GM13977 (cell line): ENCODE data around the gene CST3.
"Not testable (repeated sequence)": the region's sequence is repeated elsewhere in the genome, so short reads cannot be mapped to it uniquely, and the experiment has no call there.

Experiments used
- DNase-seq: peaks from one replicate; pipeline ENCODE4 v3.0.0; 2012; ENCODE audit warnings: low spot score
- in situ Hi-C: fragments of 300-500 bp; cut with MboI; formaldehyde crosslinking; loops from one replicate; pipeline ENCODE4 v1.12.0; 2022; ENCODE audit warnings: low sequenced_read_pairs, low pct_unique_long_range_greater_than_20kb, mixed read lengths, inconsistent platforms; ENCODE audit not compliant: unreplicated experiment
- TF ChIP-seq, protein P1 (sequence below): IDR thresholded peaks from 2 replicates; pipeline ENCODE4 v1.5.1; 2012; ENCODE audit warnings: mild to moderate bottlenecking, control low read depth; ENCODE audit not compliant: insufficient read depth; ENCODE audit errors: extremely low read depth, missing control alignments

Gene CST3

GRCh38 chr20:23663180-23663579 is 25.4 kb upstream of the CST3 start:
- TF ChIP-seq, protein P1, sequence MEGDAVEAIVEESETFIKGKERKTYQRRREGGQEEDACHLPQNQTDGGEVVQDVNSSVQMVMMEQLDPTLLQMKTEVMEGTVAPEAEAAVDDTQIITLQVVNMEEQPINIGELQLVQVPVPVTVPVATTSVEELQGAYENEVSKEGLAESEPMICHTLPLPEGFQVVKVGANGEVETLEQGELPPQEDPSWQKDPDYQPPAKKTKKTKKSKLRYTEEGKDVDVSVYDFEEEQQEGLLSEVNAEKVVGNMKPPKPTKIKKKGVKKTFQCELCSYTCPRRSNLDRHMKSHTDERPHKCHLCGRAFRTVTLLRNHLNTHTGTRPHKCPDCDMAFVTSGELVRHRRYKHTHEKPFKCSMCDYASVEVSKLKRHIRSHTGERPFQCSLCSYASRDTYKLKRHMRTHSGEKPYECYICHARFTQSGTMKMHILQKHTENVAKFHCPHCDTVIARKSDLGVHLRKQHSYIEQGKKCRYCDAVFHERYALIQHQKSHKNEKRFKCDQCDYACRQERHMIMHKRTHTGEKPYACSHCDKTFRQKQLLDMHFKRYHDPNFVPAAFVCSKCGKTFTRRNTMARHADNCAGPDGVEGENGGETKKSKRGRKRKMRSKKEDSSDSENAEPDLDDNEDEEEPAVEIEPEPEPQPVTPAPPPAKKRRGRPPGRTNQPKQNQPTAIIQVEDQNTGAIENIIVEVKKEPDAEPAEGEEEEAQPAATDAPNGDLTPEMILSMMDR: no peak
- in situ Hi-C loops: no loop called here

GRCh38 chr20:23662276-23662870 is 24.6 kb upstream of the CST3 start:
- no peak for DNase-seq
- TF ChIP-seq, protein P1: no peak
- in situ Hi-C loops: no loop called here

More at GRCh38 chr20:23663180-23663579, 25.4 kb upstream of the CST3 start:
- no peak for DNase-seq

DNA sequence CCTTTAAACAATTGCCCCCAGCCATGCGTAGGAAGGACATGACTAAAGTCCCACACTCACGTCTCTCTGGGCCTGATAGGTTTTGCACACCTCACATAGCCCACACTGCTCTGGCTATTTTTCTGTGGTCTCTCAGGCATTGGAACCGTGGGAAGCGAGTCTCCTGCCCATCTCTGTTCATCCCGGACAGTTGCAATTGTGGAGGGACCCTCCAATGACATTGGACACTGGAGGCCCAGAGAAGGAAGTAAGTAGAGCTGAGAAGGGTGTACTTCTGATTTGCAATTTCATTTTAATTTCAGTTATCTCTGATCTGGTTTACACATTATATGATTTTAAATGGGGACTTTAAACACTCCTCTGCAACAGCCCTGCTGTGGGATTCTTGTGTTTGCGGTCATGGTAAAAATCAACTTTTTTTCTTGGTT is 23.3 kb upstream of the CST3 start:
- no peak for DNase-seq
- TF ChIP-seq, protein P1: no peak
- in situ Hi-C loops: no loop called here

DNA sequence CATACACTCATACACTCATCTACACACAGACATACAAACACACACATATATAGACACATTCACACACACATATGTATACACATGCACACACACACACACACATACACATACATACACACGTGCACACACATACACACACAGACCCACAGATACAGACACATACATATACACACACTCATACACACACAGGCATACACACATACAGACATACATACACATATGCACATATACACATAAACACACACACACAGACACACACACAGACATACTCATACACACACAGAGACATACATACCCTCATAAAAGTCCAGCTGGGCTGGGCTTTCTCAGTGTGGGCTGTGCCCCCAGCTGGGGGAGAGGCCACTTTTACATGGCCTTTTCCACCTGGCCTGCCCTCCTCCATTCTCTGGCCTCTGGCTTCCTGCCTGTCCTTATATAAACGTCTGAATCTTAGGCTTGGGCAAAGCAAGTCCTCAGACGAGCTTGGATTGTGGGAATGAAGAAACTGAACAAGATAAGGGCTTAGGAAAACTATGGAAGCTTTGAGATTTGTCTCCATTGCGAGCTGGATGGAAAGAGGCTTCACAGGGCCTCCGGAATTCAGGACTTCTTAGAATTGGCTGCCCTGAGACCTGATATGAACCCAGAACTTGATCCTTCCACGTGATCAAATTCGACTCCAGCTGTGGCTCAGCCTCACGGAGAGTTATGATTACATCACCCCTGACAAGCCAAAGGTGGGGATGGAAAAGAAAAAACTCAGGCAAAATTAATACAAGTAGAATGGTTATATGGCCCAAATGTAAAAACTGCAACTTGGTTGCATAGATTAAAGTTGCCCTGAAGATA is 22.5 kb upstream of the CST3 start:
- DNase-seq: no peak
- in situ Hi-C loops: no loop called here
- TF ChIP-seq, protein P1: no peak

GRCh38 chr20:23659610-23659988 is 21.8 kb upstream of the CST3 start:
- in situ Hi-C loops, DNase-seq: not testable (repeated sequence)

DNA sequence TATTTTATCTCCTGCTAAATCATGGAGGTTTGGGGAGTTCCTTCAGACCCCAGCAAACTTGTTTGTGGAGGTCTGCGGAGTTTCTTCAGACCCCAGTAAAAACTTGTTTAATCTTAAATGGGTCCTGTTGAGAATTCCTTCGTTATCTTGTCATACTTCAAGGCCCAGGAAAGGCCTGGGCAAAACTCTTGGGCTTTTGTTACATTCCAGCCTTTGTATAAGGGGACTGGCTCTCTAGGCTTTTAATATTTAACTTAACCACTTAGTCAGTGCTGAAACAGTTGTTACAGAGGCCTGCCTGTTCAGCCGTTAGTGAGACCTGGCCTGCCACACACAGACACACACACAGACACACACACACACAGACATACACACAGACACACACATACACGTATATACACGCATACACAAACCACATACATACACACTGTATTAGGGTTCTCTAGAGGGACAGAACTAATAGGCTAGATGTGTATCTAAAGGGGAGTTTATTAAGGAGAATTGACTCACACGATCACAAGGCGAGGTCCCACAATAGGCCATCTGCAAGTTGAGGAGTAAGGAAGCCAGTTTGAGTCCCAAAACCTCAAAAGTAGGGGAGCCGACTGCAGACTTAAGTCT is 21.3 kb upstream of the CST3 start:
- DNase-seq: no peak
- in situ Hi-C loops: no loop called here
- TF ChIP-seq, protein P1: no peak

GRCh38 chr20:23658336-23658735 is 20.6 kb upstream of the CST3 start:
- TF ChIP-seq, protein P1: no peak
- in situ Hi-C loops: no loop called here
- no peak for DNase-seq
